Fibroblast of villous mesenchyme (primary cell): Measurements from ENCODE around the gene SERGEF. TPM values are rescaled to one million over a fixed set of nuclear protein-coding genes. Genes with fewer than 3 reads are reported as not detected.

Experiments
- DNase-seq: peaks from one replicate; pipeline ENCODE4 v3.0.0-alpha.2; 2010; ENCODE audit warnings: low read depth
- H3K4me3 ChIP-seq: 2 replicates; pipeline ENCODE4 v1.5.1; 2011; ENCODE audit warnings: low read depth, mild to moderate bottlenecking, low read length
- CTCF ChIP-seq: IDR thresholded peaks from 2 replicates; pipeline ENCODE4 v1.5.1; 2012; ENCODE audit warnings: low read depth, mild to moderate bottlenecking, low read length; ENCODE audit not compliant: insufficient read depth
- total RNA-seq: library from RNA; depleted of rRNA; stranded (reverse); fragments of >200 nt; gene quantifications from 2 replicates; pipeline ENCODE4 v1.2.3, GENCODE V29; 2012

Gene SERGEF
- total RNA-seq, 1 donor: 21.2 TPM

- TF ChIP-seq CTCF: no peak
- H3K4me3 ChIP-seq: no peak overlapping the region
- no peak for DNase-seq
Observed at GRCh38 chr11:17769218-17769617, 243.6 kb downstream of the SERGEF start.

GRCh38 chr11:17768547-17768946, 244.3 kb downstream of the SERGEF start:
- H3K4me3 ChIP-seq: no peak overlapping the region
- TF ChIP-seq CTCF: no peak
- no peak for DNase-seq

GRCh38 chr11:17767914-17768313, 244.9 kb downstream of the SERGEF start:
- no peak overlapping the region for H3K4me3 ChIP-seq
- DNase-seq: no peak
- no peak for TF ChIP-seq CTCF

- H3K4me3 ChIP-seq: no peak overlapping the region
- TF ChIP-seq CTCF: no peak
- no peak for DNase-seq
Observed at GRCh38 chr11:17767301-17767885, 245.5 kb downstream of the SERGEF start.

- no peak for DNase-seq
- no peak overlapping the region for H3K4me3 ChIP-seq
- no peak for TF ChIP-seq CTCF
Observed at GRCh38 chr11:17766590-17766989, 246.3 kb downstream of the SERGEF start.

- no peak for TF ChIP-seq CTCF
- no peak overlapping the region for H3K4me3 ChIP-seq
- DNase-seq: no peak
Observed at GRCh38 chr11:17766073-17766359, 246.8 kb downstream of the SERGEF start.

GRCh38 chr11:17765356-17766072, 247.3 kb downstream of the SERGEF start:
- no peak for DNase-seq

More at GRCh38 chr11:17765356-17766072, 247.3 kb downstream of the SERGEF start:
- H3K4me3 ChIP-seq: no peak overlapping the region
- no peak for TF ChIP-seq CTCF
